ENCODE data around the gene LINGO4.
"Not testable (repeated sequence)": the region's sequence is repeated elsewhere in the genome, so short reads cannot be mapped to it uniquely, and the experiment has no call there.

The LINGO4 gene

DNA sequence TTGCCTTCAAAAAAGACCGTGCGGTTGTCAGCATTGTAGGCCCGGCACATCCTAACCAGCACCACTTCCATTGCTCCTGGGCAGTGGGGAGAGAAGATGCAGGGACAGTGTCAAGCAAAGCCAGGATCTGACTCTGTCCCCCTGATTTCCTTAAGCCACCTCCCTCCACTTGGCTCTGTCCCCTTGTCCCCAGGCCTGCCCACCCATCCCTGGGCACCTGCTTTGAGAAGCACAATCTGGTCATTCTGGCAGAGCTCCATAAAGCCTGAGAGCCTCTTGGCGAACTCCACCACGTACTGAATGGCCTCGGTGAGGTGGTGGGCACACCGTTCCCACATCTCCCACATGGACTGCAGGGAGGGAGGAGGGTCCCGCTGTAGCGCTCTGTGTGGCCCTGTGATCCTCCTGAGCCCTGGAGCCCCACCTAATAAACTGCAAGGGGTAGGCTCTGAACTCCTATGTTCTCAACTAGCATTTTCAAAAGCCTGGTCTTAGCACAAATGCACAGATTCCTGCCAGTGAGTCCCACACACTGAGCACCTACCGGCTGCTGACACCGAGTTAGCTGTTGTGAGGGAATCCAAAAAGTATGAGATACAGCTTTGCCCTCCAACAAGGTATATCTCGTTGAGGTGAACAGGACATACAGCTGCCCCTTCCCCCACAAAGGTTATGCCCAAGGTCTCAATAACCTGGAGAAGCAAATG lies 8.2 kb upstream of the LINGO4 start:
- no peak for DNase-seq (ENCODE audit: low read depth)

- DNase-seq (ENCODE audit: low read depth) = no peak
Measured at GRCh38 chr1:151811181-151811580, 6.0 kb upstream of the LINGO4 start.

GRCh38 chr1:151809985-151810556 lies 4.9 kb upstream of the LINGO4 start:
- no peak for DNase-seq (ENCODE audit: low read depth)

DNA sequence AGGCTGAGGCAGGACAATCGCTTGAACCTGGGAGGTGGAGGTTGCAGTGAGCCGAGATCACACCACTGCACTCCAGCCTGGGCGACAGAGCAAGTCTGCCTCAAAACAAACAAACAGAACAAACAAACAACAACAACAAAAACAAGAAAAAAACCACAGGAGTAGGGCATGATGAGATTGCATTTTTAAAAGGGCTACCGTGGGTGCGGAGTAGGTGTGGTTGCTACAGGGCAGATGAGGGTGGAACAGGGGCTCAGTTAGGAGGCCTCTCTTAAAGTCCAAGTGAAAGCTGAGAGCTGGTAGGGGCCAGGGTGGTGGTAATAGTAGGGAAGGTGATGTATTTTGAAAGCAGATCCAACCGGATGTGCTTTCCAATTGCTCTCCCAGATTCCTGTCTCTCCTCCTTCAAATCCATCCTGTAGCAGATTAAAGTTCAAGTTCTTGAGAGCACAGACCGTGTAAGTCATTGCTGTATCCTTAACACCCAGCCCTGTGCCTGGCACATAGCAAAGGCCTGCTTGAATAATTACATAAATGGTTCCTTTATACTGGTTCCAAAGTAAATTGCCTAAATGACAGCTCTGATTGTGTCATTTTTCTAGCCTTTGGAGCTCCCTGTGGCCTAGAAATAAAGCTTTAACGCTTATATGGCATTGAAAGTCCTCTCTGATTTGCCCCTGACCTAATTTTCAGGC lies 4.2 kb upstream of the LINGO4 start:
- DNase-seq (ENCODE audit: low read depth) = no peak

GRCh38 chr1:151807766-151808165 lies 2.5 kb upstream of the LINGO4 start:
- no peak for DNase-seq (ENCODE audit: low read depth)

- DNase-seq (ENCODE audit: low read depth) = no peak
Measured at GRCh38 chr1:151807131-151807530, 1.9 kb upstream of the LINGO4 start.

- no peak for DNase-seq (ENCODE audit: low read depth)
Measured at GRCh38 chr1:151806170-151806569, 951 bp upstream of the LINGO4 start.

DNA sequence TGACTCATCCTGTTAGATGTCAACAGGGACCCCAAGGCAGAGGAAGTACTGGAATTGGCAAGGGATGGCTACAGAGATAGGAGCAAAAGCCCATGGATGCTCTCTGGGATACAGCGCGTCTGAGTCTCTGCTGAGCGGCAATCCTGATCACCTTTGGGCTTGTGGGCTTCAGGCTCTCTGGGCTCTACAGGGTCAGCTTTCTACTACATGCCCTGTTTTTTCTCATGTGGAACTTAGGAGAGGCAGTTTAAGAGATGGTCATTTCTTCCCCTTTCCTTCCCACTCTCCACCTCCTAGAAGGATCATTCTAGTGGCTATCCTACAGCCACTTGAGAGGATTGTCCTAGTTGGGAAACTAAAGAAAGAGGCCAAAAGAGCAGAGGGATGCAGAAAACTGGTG lies 1.3 kb downstream of the LINGO4 start:
- no peak for DNase-seq (ENCODE audit: low read depth)

GRCh38 chr1:151803164-151803563 lies 2.1 kb downstream of the LINGO4 start:
- DNase-seq (ENCODE audit: low read depth) = no peak

GRCh38 chr1:151802372-151802771 lies 2.8 kb downstream of the LINGO4 start:
- DNase-seq (ENCODE audit: low read depth) = no peak

DNA sequence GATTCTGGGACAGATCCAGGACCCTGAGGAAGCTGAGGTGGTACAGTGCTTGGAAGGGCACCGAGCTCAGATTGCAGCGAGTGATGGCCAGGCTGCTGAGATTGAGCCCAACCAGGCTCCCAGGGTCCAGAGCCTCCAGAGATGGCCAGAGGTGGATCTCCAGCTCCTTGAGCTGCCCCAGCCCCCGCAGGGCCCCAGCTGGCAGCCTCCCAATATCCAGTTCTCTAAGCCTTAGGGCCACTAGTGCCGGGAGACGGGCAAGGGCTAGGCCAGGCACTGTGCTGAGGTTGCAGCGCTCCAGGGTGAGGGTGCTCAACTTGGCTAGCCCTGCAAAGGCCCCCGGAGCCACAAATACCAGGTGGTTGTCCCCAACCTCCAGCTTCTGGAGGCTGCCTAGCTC lies 3.4 kb downstream of the LINGO4 start:
- no peak for DNase-seq (ENCODE audit: low read depth)

GRCh38 chr1:151801310-151801820 lies 3.9 kb downstream of the LINGO4 start:
- no peak for DNase-seq (ENCODE audit: low read depth)

DNA sequence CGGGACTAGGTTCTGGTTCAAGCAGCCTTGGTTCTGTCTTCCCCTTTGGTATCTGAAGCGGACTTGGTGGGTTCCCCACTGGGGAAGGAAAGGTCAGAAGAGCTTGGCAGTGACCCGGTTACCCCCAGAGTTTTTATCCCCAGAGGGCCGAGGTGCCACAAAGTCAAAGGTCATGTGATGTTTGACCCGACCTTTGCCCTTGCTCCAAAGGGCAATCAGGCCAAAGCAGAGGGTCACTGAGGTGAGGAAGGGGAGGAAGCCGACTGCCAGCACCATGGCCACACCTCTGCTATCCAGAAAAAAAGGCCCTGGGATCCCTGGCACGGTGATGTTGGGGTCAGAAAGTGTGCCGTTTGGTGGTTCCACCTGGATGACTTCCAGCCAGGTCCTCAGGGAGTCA lies 4.4 kb downstream of the LINGO4 start:
- DNase-seq (ENCODE audit: low read depth) = no peak

- DNase-seq (ENCODE audit: low read depth) = no peak
Measured at GRCh38 chr1:151799179-151800022, 5.8 kb downstream of the LINGO4 start.

DNA sequence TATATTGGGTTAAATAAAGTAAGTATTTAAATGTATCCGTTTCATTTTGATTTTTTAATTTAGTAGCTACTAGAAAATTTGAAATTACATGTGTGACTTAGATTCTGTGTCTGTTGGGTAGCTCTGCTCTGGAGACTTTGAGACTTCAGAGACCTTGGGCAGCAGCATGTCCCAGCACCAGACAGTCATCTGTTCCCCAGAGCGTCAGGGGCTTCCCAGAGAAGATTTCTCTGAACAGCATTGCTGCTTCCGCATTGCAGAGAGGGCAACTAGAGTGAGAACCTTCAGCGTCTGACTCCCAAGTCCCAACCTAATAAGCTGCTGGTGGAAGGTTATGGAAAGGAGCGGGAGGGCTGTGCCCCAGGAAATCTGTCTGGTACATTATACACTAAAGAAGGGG lies 6.6 kb downstream of the LINGO4 start:
- no peak for DNase-seq (ENCODE audit: low read depth)

- DNase-seq (ENCODE audit: low read depth) = no peak
Measured at GRCh38 chr1:151790940-151791651, 14.1 kb downstream of the LINGO4 start.

GRCh38 chr1:151790071-151790939 lies 14.9 kb downstream of the LINGO4 start, which contains the start of gene TDRKH:
Gene TDRKH (minus strand): TSS chr1:151790500. CDS start chr1:151783022, 7,478 bp downstream.
- DNase-seq (ENCODE audit: low read depth) = peak; percentile 99

DNA sequence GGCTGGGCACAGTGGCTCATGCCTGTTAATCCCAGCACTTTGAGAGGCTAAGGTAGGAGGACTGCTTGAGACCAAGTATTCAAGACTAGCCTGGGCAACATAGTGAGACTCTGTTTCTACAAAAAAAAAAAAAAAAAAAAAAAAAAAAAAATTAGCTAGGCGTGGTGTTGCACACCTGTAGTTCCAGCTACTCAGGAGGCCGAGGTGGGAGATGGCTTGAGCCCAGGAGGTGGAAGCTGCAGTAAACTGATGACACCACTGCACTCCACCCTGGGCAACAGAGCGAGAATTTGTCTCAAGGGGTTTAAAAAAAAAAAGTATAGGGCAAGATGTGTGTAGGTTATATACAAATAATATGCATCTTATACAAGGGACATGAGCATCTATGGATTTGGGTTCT lies 17.5 kb downstream of the LINGO4 start:
- no peak for DNase-seq (ENCODE audit: low read depth)

GRCh38 chr1:151783796-151784195 lies 21.4 kb downstream of the LINGO4 start:
- no peak for DNase-seq (ENCODE audit: low read depth)

- no peak for DNase-seq (ENCODE audit: low read depth)
Measured at GRCh38 chr1:151782741-151783140, 22.5 kb downstream of the LINGO4 start.

GRCh38 chr1:151782026-151782425 lies 23.2 kb downstream of the LINGO4 start:
- DNase-seq (ENCODE audit: low read depth) = not testable (repeated sequence)

Measured in stromal cell of bone marrow (primary cell).